MM.1S (cell line): ENCODE data around the gene TMEM131.

ENCODE experiments used
- DNase-seq: peaks from one replicate; pipeline ENCODE4 v3.0.0-alpha.2; 2015
- H2AFZ ChIP-seq: fragments of 300-600 bp; sonication (generic); 2 replicates; pipeline ENCODE4 v1.6.0; 2016; ENCODE audit warnings: antibody characterized with exemption, low read length
- H3F3A ChIP-seq: fragments of 300-600 bp; sonication (generic); 2 replicates; pipeline ENCODE4 v1.6.1; 2016; ENCODE audit warnings: mild to moderate bottlenecking, antibody characterized with exemption, low read length, moderate library complexity, mixed read lengths; ENCODE audit not compliant: insufficient read depth
- H3K27ac ChIP-seq: fragments of 300-600 bp; sonication (generic); 2 replicates; pipeline ENCODE4 v1.5.1; 2016; ENCODE audit warnings: mild to moderate bottlenecking, low read length
- H3K27me3 ChIP-seq: fragments of 300-600 bp; sonication (generic); replicated peaks from 2 replicates; pipeline ENCODE4 v1.6.0; 2016; ENCODE audit warnings: low read length; ENCODE audit not compliant: insufficient read depth
- H3K36me3 ChIP-seq: fragments of 300-600 bp; sonication (generic); replicated peaks from 2 replicates; pipeline ENCODE4 v1.6.1; 2016; ENCODE audit warnings: mild to moderate bottlenecking, low read length, mixed read lengths; ENCODE audit not compliant: insufficient read depth
- H3K4me1 ChIP-seq: fragments of 300-600 bp; sonication (generic); 2 replicates; pipeline ENCODE4 v1.6.1; 2016; ENCODE audit warnings: low read length, mixed read lengths
- H3K4me2 ChIP-seq: fragments of 300-600 bp; sonication (generic); 2 replicates; pipeline ENCODE4 v1.6.0; 2016; ENCODE audit warnings: low read depth, low read length
- H3K4me3 ChIP-seq: fragments of 300-600 bp; sonication (generic); 2 replicates; pipeline ENCODE4 v1.5.1; 2016; ENCODE audit warnings: low read length, mixed read lengths
- H3K79me2 ChIP-seq: fragments of 300-600 bp; sonication (generic); 2 replicates; pipeline ENCODE4 v1.6.1; 2016; ENCODE audit warnings: mixed run types, low read length, mixed read lengths
- H3K9ac ChIP-seq: fragments of 300-600 bp; sonication (generic); 2 replicates; pipeline ENCODE4 v1.6.1; 2016; ENCODE audit warnings: low read length, mixed read lengths
- H3K9me2 ChIP-seq: fragments of 300-600 bp; sonication (generic); replicated peaks from 2 replicates; pipeline ENCODE4 v1.6.1; 2016; ENCODE audit warnings: mild to moderate bottlenecking, low read length, mixed read lengths; ENCODE audit not compliant: insufficient read depth
- H3K9me3 ChIP-seq: fragments of 300-600 bp; sonication (generic); replicated peaks from 2 replicates; pipeline ENCODE4 v1.6.1; 2016; ENCODE audit warnings: mild to moderate bottlenecking, low read length, mixed read lengths; ENCODE audit not compliant: insufficient read depth
- H4K20me1 ChIP-seq: fragments of 300-600 bp; sonication (generic); 2 replicates; pipeline ENCODE4 v1.6.1; 2016; ENCODE audit warnings: mild to moderate bottlenecking, low read length, moderate library complexity, mixed read lengths; ENCODE audit not compliant: insufficient read depth
- EZH2 ChIP-seq: fragments of 300-600 bp; sonication (generic); optimal IDR thresholded peaks from 2 replicates; pipeline ENCODE3; 2017; ENCODE audit warnings: low read depth, mild to moderate bottlenecking, antibody characterized with exemption, low read length, mixed read lengths
- EZH2phosphoT487 ChIP-seq: fragments of 300-600 bp; sonication (generic); IDR thresholded peaks from 2 replicates; pipeline ENCODE4 v1.6.1; 2018; ENCODE audit warnings: antibody characterized with exemption, low read length
- TF ChIP-seq, protein P1 (sequence below): fragments of 300-600 bp; sonication (generic); IDR thresholded peaks from 2 replicates; pipeline ENCODE4 v1.5.1; 2016; ENCODE audit warnings: antibody characterized with exemption, low read length, mixed read lengths

The TMEM131 gene

GRCh38 chr2:97745474-97746174 is 250.1 kb downstream of the TMEM131 start:
- DNase-seq: no peak
- no peak overlapping the region for H2AFZ ChIP-seq

GRCh38 chr2:97743913-97744312 is 251.8 kb downstream of the TMEM131 start:
- Histone ChIP-seq H3K79me2 (no peaks in the 10 kb centered on the region), H3K36me3 (no peaks in the 10 kb centered on the region), H3F3A (no peaks in the 10 kb centered on the region), H2AFZ (no peak overlapping the region), H3K9me2 (no peaks in the 10 kb centered on the region), H3K4me1 (no peaks in the 10 kb centered on the region), H3K9ac (no peak overlapping the region), H3K27ac (no peak overlapping the region), H4K20me1 (no peaks in the 10 kb centered on the region), H3K4me2 (no peak overlapping the region), H3K4me3 (no peak overlapping the region), H3K9me3 (no peaks in the 10 kb centered on the region), H3K27me3 (no peaks in the 10 kb centered on the region)
- no peak for DNase-seq
- TF ChIP-seq EZH2phosphoT487 (no peak), EZH2 (no peak)
- TF ChIP-seq, protein P1, sequence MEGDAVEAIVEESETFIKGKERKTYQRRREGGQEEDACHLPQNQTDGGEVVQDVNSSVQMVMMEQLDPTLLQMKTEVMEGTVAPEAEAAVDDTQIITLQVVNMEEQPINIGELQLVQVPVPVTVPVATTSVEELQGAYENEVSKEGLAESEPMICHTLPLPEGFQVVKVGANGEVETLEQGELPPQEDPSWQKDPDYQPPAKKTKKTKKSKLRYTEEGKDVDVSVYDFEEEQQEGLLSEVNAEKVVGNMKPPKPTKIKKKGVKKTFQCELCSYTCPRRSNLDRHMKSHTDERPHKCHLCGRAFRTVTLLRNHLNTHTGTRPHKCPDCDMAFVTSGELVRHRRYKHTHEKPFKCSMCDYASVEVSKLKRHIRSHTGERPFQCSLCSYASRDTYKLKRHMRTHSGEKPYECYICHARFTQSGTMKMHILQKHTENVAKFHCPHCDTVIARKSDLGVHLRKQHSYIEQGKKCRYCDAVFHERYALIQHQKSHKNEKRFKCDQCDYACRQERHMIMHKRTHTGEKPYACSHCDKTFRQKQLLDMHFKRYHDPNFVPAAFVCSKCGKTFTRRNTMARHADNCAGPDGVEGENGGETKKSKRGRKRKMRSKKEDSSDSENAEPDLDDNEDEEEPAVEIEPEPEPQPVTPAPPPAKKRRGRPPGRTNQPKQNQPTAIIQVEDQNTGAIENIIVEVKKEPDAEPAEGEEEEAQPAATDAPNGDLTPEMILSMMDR: no peak

More at GRCh38 chr2:97745474-97746174, 250.1 kb downstream of the TMEM131 start:
- Histone ChIP-seq H3K36me3 (no peaks in the 10 kb centered on the region), H3K27me3 (no peaks in the 10 kb centered on the region), H4K20me1 (no peaks in the 10 kb centered on the region), H3K9me3 (no peaks in the 10 kb centered on the region), H3K9me2 (no peaks in the 10 kb centered on the region), H3K27ac (no peak overlapping the region), H3K9ac (no peak overlapping the region), H3K4me2 (no peak overlapping the region), H3K79me2 (no peaks in the 10 kb centered on the region), H3K4me1 (no peaks in the 10 kb centered on the region), H3K4me3 (no peak overlapping the region), H3F3A (no peaks in the 10 kb centered on the region)
- TF ChIP-seq EZH2phosphoT487 (no peak), EZH2 (no peak)
- TF ChIP-seq, protein P1: no peak

DNA sequence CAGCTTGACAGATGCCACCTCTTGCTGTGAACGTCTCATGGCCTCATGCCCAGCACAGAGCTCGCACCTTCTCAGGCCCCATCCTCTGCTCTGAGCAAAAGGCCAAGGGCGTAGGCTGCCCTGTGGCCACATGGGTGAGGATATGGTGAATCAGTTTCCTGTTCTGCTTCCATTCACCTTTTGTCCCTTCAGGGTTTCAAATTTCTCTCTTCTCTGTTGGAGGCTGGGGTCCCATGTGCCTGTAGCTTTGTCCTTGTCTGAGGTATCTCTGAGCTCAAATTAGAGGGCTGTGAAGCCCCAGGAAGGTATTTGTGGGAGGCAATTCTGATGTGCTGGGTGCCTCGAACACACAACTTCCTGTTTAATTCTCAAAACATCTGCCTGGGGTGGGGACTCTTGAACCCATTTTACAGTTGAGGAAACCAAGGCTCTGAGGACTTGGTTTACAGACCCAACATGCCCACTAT is 253.3 kb downstream of the TMEM131 start:
- Histone ChIP-seq H3K27me3 (no peaks in the 10 kb centered on the region), H3K4me2 (no peak overlapping the region), H3F3A (no peaks in the 10 kb centered on the region), H3K9ac (no peak overlapping the region), H3K9me3 (no peaks in the 10 kb centered on the region), H3K36me3 (no peaks in the 10 kb centered on the region), H2AFZ (no peak overlapping the region), H3K4me3 (no peak overlapping the region), H3K27ac (no peak overlapping the region), H3K79me2 (no peaks in the 10 kb centered on the region), H3K9me2 (no peaks in the 10 kb centered on the region), H3K4me1 (no peaks in the 10 kb centered on the region), H4K20me1 (no peaks in the 10 kb centered on the region)
- DNase-seq: no peak
- TF ChIP-seq EZH2phosphoT487 (no peak), EZH2 (no peak)
- TF ChIP-seq, protein P1: no peak
